Nephron (organoid): ENCODE data around the gene ZSCAN20.
"Not testable (repeated sequence)": the region's sequence is repeated elsewhere in the genome, so short reads cannot be mapped to it uniquely, and the experiment has no call there.

ENCODE experiments used
- H3K27ac Mint-ChIP-seq, 3 experiments: 2 replicates each; pipeline ENCODE4 v1.8.0; 2020; ENCODE audit warnings: mixed read lengths in 3 of 3, mild to moderate bottlenecking in 2 of 3, moderate library complexity in 1 of 3
- H3K27me3 Mint-ChIP-seq: 2 replicates; pipeline ENCODE4 v1.8.0; 2021; ENCODE audit warnings: low read depth, mild to moderate bottlenecking, moderate library complexity, mixed read lengths
- H3K36me3 Mint-ChIP-seq: 2 replicates; pipeline ENCODE4 v1.8.0; 2020; ENCODE audit warnings: low read depth, mixed read lengths
- H3K4me1 Mint-ChIP-seq: 2 replicates; pipeline ENCODE4 v1.8.0; 2020; ENCODE audit warnings: mixed read lengths
- H3K4me3 Mint-ChIP-seq, 3 experiments: 2 replicates each; pipeline ENCODE4 v1.8.0; 2020; ENCODE audit warnings: mild to moderate bottlenecking in 3 of 3, mixed read lengths in 3 of 3, moderate library complexity in 2 of 3
- H3K9me3 Mint-ChIP-seq: 2 replicates; pipeline ENCODE4 v1.8.0; 2020; ENCODE audit warnings: mixed read lengths
- CTCF ChIP-seq, 3 experiments: fragments of 200-600 bp; sonication (generic); IDR thresholded peaks; one replicate each; pipeline ENCODE4 v1.5.0; 2021; ENCODE audit warnings: antibody characterized with exemption in 3 of 3; ENCODE audit not compliant: unreplicated experiment in 3 of 3

Gene ZSCAN20

GRCh38 chr1:33507661-33508060 is 35.2 kb downstream of the ZSCAN20 start:
- H3K36me3 Mint-ChIP-seq: no peaks in the 10 kb centered on the region
- no peak overlapping the region for H3K27ac Mint-ChIP-seq
- H3K4me3 Mint-ChIP-seq: no peak overlapping the region
- no peaks in the 10 kb centered on the region for H3K4me1 Mint-ChIP-seq
- no peak for TF ChIP-seq CTCF (IDR thresholded peaks at IDR 0.05; ENCODE audit: unreplicated experiment in 3 of 3)
- H3K9me3 Mint-ChIP-seq: peaks cover 16% of the 10 kb centered on the region
- peaks cover 3% of the 10 kb centered on the region for H3K27me3 Mint-ChIP-seq

GRCh38 chr1:33508151-33508550 is 35.7 kb downstream of the ZSCAN20 start:
- no peak overlapping the region for H3K27ac Mint-ChIP-seq
- no peaks in the 10 kb centered on the region for H3K4me1 Mint-ChIP-seq
- H3K4me3 Mint-ChIP-seq: no peak overlapping the region
- no peak for TF ChIP-seq CTCF (IDR thresholded peaks at IDR 0.05; ENCODE audit: unreplicated experiment in 3 of 3)
- H3K9me3 Mint-ChIP-seq: peaks cover 16% of the 10 kb centered on the region
- H3K27me3 Mint-ChIP-seq: peaks cover 3% of the 10 kb centered on the region
- H3K36me3 Mint-ChIP-seq: no peaks in the 10 kb centered on the region

- H3K9me3 Mint-ChIP-seq: peaks cover 16% of the 10 kb centered on the region
- not testable (repeated sequence) for H3K4me1 Mint-ChIP-seq, H3K27ac Mint-ChIP-seq, H3K4me3 Mint-ChIP-seq, H3K36me3 Mint-ChIP-seq, H3K27me3 Mint-ChIP-seq
Observed at GRCh38 chr1:33509276-33509675, 36.8 kb downstream of the ZSCAN20 start.

GRCh38 chr1:33512226-33513011 is 40.0 kb downstream of the ZSCAN20 start:
- no peak for TF ChIP-seq CTCF (IDR thresholded peaks at IDR 0.05; ENCODE audit: unreplicated experiment in 3 of 3)
- Mint-ChIP-seq H3K4me3 (no peak overlapping the region), H3K27me3 (peaks cover 3% of the 10 kb centered on the region)

GRCh38 chr1:33515112-33515511 is 42.7 kb downstream of the ZSCAN20 start:
- Mint-ChIP-seq H3K27me3 (no peaks in the 10 kb centered on the region), H3K4me3 (no peak overlapping the region), H3K9me3 (peaks cover 9% of the 10 kb centered on the region), H3K27ac (no peak overlapping the region), H3K4me1 (peaks cover 11% of the 10 kb centered on the region), H3K36me3 (no peaks in the 10 kb centered on the region)
- no peak for TF ChIP-seq CTCF (IDR thresholded peaks at IDR 0.05; ENCODE audit: unreplicated experiment in 3 of 3)

More at GRCh38 chr1:33512226-33513011, 40.0 kb downstream of the ZSCAN20 start:
- Mint-ChIP-seq H3K9me3 (peaks cover 13% of the 10 kb centered on the region), H3K36me3 (no peaks in the 10 kb centered on the region), H3K4me1 (peaks cover 6% of the 10 kb centered on the region), H3K27ac (no peak overlapping the region)

GRCh38 chr1:33515607-33516006 is 43.2 kb downstream of the ZSCAN20 start:
- Mint-ChIP-seq H3K27me3 (no peaks in the 10 kb centered on the region), H3K27ac (no peak overlapping the region), H3K4me1 (peaks cover 11% of the 10 kb centered on the region), H3K4me3 (no peak overlapping the region), H3K9me3 (peaks cover 6% of the 10 kb centered on the region), H3K36me3 (no peaks in the 10 kb centered on the region)
- no peak for TF ChIP-seq CTCF (IDR thresholded peaks at IDR 0.05; ENCODE audit: unreplicated experiment in 3 of 3)
